Parietal lobe (tissue), 2 donors: ENCODE data around the gene SLC25A28. TPM values are rescaled to one million over a fixed set of nuclear protein-coding genes. Genes with fewer than 3 reads are reported as not detected.

Experiments
- small RNA-seq: library from RNA; depleted of rRNA; stranded (forward); fragments of <200 nt; gene quantifications from one replicate; pipeline ENCODE3, GENCODE V24; 2014; ENCODE audit warnings: low replicate concordance
- total RNA-seq: library from RNA; depleted of rRNA; stranded (reverse); fragments of >200 nt; gene quantifications from one replicate; pipeline ENCODE4 v1.2.3, GENCODE V29; 2014

The SLC25A28 gene, protein sequence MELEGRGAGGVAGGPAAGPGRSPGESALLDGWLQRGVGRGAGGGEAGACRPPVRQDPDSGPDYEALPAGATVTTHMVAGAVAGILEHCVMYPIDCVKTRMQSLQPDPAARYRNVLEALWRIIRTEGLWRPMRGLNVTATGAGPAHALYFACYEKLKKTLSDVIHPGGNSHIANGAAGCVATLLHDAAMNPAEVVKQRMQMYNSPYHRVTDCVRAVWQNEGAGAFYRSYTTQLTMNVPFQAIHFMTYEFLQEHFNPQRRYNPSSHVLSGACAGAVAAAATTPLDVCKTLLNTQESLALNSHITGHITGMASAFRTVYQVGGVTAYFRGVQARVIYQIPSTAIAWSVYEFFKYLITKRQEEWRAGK
- 30.7 TPM for total RNA-seq

DNA sequence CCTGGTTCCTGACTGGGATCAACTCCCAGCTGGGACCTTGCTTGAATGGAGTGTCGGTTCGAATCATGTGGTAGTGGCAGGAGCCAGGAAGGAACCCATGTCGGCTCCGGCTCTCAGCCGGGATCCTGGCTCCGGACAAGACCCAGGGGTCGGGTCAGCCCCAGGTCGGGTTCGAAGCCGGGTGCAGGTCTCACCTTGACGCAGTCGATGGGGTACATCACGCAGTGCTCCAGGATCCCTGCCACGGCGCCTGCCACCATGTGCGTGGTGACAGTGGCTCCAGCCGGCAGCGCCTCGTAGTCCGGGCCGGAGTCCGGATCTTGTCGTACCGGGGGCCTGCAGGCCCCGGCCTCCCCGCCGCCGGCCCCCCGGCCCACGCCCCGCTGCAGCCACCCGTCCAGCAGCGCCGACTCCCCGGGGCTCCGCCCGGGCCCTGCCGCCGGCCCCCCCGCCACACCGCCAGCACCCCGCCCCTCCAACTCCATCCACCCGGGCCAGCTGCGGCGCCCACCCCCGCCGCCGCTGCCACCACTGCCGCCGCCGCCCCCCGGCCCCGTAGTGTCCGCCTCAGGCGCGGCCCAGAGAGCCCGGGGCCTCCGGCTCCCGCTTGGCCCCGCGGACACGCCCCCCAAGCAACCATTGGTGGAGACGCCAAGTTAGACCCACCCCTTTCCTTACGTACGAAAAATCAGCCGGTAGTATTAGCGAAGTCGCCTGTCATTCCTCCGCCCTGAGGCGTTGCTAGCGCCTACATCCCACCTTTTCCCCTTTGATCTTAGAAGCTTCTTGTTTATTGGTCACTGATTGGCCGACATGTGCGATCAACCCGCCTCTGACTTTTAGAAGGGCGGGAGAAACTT, at the start of gene SLC25A28:
Gene SLC25A28 (minus strand): TSS at position 589 of the 860 bp plus-strand sequence. CDS start 104 bp downstream, at position 485.

DNA sequence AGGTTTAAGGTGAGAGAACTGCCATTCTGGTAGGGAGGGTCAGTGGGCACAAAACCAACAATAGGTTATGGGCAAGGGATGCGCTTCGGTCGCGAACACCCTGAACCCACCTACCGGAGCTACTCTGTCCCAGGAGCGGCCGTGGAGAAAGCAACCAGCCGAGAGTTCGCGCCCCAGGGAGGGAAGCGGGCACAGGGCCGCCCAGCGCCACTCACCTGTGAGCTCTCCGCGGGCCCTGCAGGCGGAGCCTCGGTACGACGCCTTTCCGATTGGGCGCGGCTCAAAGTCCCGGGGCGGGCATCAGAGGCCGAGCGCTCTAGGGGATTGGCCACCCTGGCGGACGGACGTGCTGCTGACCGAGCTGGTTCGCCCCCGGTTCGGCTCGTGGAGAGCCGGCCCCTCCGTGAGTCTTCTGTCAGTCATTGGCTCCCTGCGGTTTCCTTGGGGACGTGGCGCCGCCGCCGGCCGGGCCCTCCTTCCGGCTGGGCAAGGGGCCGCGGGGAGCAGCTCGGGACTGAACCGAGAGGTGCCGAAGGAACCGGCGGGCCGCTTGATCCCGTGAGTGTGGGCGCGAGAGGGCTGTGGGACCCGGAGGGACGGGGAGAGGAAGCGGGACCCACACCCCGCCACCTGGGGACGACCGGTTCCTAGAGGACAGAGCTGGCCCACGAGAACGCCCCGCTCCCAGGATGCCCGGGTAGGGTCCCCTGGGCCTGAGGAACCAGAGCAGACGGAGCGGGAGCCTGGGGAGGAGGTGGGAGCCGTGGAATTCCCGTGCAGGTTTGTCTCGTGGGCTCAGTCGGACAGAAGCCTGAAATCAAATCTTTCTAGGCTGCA, 39.0 kb upstream of the SLC25A28 start, which contains the start of gene ENTPD7:
Gene ENTPD7 (plus strand): TSS at position 479 of the 837 bp plus-strand sequence. CDS start 448 bp downstream, outside the sequence.

Small RNA genes lying within 50 kb of the gene (small RNA-seq; reads per million reads assigned to genes)
- gene AL133353.1: not detected

Other genes starting within 250 kb of the SLC25A28 start
- gene GOT1, start 189.8 kb downstream of the SLC25A28 start, total RNA-seq: 22.8 TPM
- not detected for gene NKX2-3, start 87.5 kb downstream of the SLC25A28 start, total RNA-seq
- gene ENTPD7, start 39.1 kb upstream of the SLC25A28 start, total RNA-seq: 11.3 TPM
- gene COX15, start 111.7 kb upstream of the SLC25A28 start, total RNA-seq: 48.5 TPM
- gene CUTC, start 111.8 kb upstream of the SLC25A28 start, total RNA-seq: 17.5 TPM
- 0.63 TPM for gene ABCC2, start 162.2 kb upstream of the SLC25A28 start, total RNA-seq